Activated CD4-positive, alpha-beta T cell treated with anti-CD3 and anti-CD28 coated beads, Interleukin-2, amount 50 U/mL, for 16 hours (primary cell): ENCODE measurements around the gene PUDP.

Experiments used
- DNase-seq: peaks from one replicate; pipeline ENCODE4 v3.0.0-alpha.2; 2020

The PUDP gene

GRCh38 chrX:7146703-7147412 is 1.1 kb downstream of the PUDP start:
- DNase-seq = peak; percentile 33

- DNase-seq = no peak
Observed at GRCh38 chrX:7146020-7146702, 1.8 kb downstream of the PUDP start.

GRCh38 chrX:7145454-7145853 is 2.5 kb downstream of the PUDP start:
- no peak for DNase-seq

- no peak for DNase-seq
Observed at GRCh38 chrX:7143941-7144525, 3.9 kb downstream of the PUDP start.

GRCh38 chrX:7143076-7143475 is 4.9 kb downstream of the PUDP start:
- no peak for DNase-seq

GRCh38 chrX:7139202-7140081 is 8.5 kb downstream of the PUDP start:
- DNase-seq = no peak

- no peak for DNase-seq
Observed at GRCh38 chrX:7134981-7135380, 13.0 kb downstream of the PUDP start.

GRCh38 chrX:7133050-7133440 is 14.9 kb downstream of the PUDP start:
- no peak for DNase-seq

GRCh38 chrX:7132335-7133049 is 15.5 kb downstream of the PUDP start:
- DNase-seq = peak; percentile 18

- no peak for DNase-seq
Observed at GRCh38 chrX:7131621-7132020, 16.3 kb downstream of the PUDP start.

GRCh38 chrX:7127056-7127455 is 20.9 kb downstream of the PUDP start:
- DNase-seq = no peak

- DNase-seq = no peak
Observed at GRCh38 chrX:7120878-7121219, 27.1 kb downstream of the PUDP start.

- no peak for DNase-seq
Observed at GRCh38 chrX:7119950-7120877, 27.7 kb downstream of the PUDP start.

- DNase-seq = no peak
Observed at GRCh38 chrX:7117587-7117986, 30.4 kb downstream of the PUDP start.

- no peak for DNase-seq
Observed at GRCh38 chrX:7116081-7116480, 31.9 kb downstream of the PUDP start.

GRCh38 chrX:7115557-7115956 is 32.4 kb downstream of the PUDP start:
- DNase-seq = no peak

- DNase-seq = no peak
Observed at GRCh38 chrX:7112071-7112470, 35.9 kb downstream of the PUDP start.

GRCh38 chrX:7111518-7111917 is 36.4 kb downstream of the PUDP start:
- no peak for DNase-seq

- peak; percentile 18 for DNase-seq
Observed at GRCh38 chrX:7110821-7111276, 37.1 kb downstream of the PUDP start.

- no peak for DNase-seq
Observed at GRCh38 chrX:7109838-7110793, 37.8 kb downstream of the PUDP start.
